HCT116 (cell line): ENCODE measurements around the gene PAFAH1B1.

ENCODE experiments used
- EZH2 ChIP-seq: fragments of 200-600 bp; sonication (generic); IDR thresholded peaks from 2 replicates; pipeline ENCODE4 v1.6.1; 2017; ENCODE audit warnings: antibody characterized with exemption, mixed run types
- POLR2AphosphoS5 ChIP-seq: IDR thresholded peaks from 2 replicates; pipeline ENCODE4 v1.6.1; 2011; ENCODE audit warnings: mild to moderate bottlenecking, low read depth, low read length, moderate library complexity
- TF ChIP-seq, protein P1 (sequence below), 3 experiments: fragments of 200-600 bp in 1 of 3; sonication (generic) in 1 of 3; IDR thresholded peaks in 2 of 3; conservative IDR thresholded peaks in 1 of 3; 2 replicates each; pipeline ENCODE4 v1.5.1; 2012 to 2017; ENCODE audit warnings: low read depth in 2 of 3, low read length in 2 of 3, antibody characterized with exemption in 1 of 3, borderline replicate concordance in 1 of 3, control low read depth in 1 of 3, mild to moderate bottlenecking in 1 of 3, mixed read lengths in 1 of 3, mixed run types in 1 of 3, moderate library complexity in 1 of 3; ENCODE audit not compliant: insufficient read depth in 1 of 3

- TF ChIP-seq, protein P1, sequence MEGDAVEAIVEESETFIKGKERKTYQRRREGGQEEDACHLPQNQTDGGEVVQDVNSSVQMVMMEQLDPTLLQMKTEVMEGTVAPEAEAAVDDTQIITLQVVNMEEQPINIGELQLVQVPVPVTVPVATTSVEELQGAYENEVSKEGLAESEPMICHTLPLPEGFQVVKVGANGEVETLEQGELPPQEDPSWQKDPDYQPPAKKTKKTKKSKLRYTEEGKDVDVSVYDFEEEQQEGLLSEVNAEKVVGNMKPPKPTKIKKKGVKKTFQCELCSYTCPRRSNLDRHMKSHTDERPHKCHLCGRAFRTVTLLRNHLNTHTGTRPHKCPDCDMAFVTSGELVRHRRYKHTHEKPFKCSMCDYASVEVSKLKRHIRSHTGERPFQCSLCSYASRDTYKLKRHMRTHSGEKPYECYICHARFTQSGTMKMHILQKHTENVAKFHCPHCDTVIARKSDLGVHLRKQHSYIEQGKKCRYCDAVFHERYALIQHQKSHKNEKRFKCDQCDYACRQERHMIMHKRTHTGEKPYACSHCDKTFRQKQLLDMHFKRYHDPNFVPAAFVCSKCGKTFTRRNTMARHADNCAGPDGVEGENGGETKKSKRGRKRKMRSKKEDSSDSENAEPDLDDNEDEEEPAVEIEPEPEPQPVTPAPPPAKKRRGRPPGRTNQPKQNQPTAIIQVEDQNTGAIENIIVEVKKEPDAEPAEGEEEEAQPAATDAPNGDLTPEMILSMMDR (IDR thresholded peaks at IDR 0.05 in 2 of 3, conservative IDR thresholded peaks at IDR 0.05 in 1 of 3; ENCODE audit: borderline replicate concordance in 1 of 3, insufficient read depth in 1 of 3, low read depth in 2 of 3, low read length in 2 of 3), result no peak
- no peak for TF ChIP-seq EZH2
- no peak for TF ChIP-seq POLR2AphosphoS5
Measured at GRCh38 chr17:2692781-2693135, 99.3 kb downstream of the PAFAH1B1 start.
